ENCODE results near the gene CACNA2D4. TPM values are rescaled to one million over a fixed set of nuclear protein-coding genes. Genes with fewer than 3 reads are reported as not detected.

CACNA2D4 gene
- total and polyA plus RNA-seq, 7 donors, result 2.8 to 5.8 (median 3.6) TPM

DNA sequence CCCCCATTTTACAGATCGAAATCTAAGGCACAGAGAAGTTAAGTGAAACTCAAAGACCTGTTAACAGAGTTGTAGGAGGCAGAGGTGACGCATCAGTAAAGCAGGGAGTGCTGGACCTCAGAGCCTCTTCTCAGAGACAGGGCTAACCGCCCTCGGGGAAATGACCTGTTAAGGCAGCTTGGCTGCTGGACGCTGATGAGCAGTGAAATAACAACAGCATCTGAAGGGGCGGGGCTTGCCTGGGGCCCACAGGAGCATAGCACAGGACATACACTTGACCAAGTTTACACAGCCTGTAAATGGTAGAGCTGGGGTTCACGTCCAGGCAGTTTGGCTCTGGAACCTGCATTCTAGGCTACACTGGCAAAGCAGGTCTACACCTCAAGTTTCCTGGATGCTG lies 58.8 kb downstream of the CACNA2D4 start:
- no peaks in the 10 kb centered on the region for H3K36me3 ChIP-seq
- TF ChIP-seq POLR2AphosphoS5 (IDR thresholded peaks at IDR 0.05) (no peak), EP300 (IDR thresholded peaks at IDR 0.05) (no peak), POLR2A (IDR thresholded peaks at IDR 0.05) (no peak)
- TF ChIP-seq, protein P1, sequence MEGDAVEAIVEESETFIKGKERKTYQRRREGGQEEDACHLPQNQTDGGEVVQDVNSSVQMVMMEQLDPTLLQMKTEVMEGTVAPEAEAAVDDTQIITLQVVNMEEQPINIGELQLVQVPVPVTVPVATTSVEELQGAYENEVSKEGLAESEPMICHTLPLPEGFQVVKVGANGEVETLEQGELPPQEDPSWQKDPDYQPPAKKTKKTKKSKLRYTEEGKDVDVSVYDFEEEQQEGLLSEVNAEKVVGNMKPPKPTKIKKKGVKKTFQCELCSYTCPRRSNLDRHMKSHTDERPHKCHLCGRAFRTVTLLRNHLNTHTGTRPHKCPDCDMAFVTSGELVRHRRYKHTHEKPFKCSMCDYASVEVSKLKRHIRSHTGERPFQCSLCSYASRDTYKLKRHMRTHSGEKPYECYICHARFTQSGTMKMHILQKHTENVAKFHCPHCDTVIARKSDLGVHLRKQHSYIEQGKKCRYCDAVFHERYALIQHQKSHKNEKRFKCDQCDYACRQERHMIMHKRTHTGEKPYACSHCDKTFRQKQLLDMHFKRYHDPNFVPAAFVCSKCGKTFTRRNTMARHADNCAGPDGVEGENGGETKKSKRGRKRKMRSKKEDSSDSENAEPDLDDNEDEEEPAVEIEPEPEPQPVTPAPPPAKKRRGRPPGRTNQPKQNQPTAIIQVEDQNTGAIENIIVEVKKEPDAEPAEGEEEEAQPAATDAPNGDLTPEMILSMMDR (IDR thresholded peaks at IDR 0.05), result no peak
- H3K4me1 ChIP-seq, result no peaks in the 10 kb centered on the region
- H3K9me3 ChIP-seq, result peaks cover 0 to 10% (median 8%) of the 10 kb centered on the region in 4 donors
- DNase-seq, result no peak
- peaks cover 0 to 2% (median 0%) of the 10 kb centered on the region in 3 donors for H3K27me3 ChIP-seq
- H3K4me3 ChIP-seq, result no peak overlapping the region
- 62 to 70% methylated on average over 7 of the region's 7 CpGs for WGBS, 2 donors
- H3K27ac ChIP-seq, result no peak overlapping the region
- intact Hi-C loops (cut with DNase I), result no loop called here

DNA sequence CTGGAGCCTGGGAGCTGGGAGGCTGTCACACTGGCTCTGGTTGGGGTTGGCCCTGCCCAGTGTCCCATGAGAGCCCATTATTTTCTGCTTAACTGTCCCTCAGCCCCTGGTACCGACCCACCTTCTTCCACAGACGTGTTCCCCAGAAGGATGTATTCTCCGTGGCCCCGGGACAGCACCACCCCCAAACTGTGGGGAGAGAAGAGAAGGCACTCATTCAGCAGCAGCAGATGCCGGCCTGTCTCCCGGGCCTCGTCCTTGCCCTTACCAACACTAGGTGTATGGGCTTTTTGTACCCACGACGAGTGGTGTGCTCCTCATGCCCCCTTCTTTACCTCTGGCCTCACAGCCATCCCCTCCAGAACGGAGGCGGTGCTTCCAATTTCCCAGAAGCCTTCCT lies 60.0 kb downstream of the CACNA2D4 start:
- H3K27me3 ChIP-seq, result no peaks in the 10 kb centered on the region
- no peaks in the 10 kb centered on the region for H3K36me3 ChIP-seq
- intact Hi-C loops (cut with DNase I), result no loop called here
- no peak for DNase-seq
- H3K27ac ChIP-seq, result no peak overlapping the region
- WGBS, 2 donors, result 88% methylated on average over 11 of the region's 11 CpGs
- H3K4me1 ChIP-seq, result no peaks in the 10 kb centered on the region
- no peak overlapping the region for H3K4me3 ChIP-seq
- peaks cover 0 to 10% (median 8%) of the 10 kb centered on the region in 4 donors for H3K9me3 ChIP-seq
- TF ChIP-seq, protein P1 (IDR thresholded peaks at IDR 0.05), result no peak
- TF ChIP-seq POLR2AphosphoS5 (IDR thresholded peaks at IDR 0.05) (no peak), POLR2A (IDR thresholded peaks at IDR 0.05) (no peak), EP300 (IDR thresholded peaks at IDR 0.05) (no peak)

DNA sequence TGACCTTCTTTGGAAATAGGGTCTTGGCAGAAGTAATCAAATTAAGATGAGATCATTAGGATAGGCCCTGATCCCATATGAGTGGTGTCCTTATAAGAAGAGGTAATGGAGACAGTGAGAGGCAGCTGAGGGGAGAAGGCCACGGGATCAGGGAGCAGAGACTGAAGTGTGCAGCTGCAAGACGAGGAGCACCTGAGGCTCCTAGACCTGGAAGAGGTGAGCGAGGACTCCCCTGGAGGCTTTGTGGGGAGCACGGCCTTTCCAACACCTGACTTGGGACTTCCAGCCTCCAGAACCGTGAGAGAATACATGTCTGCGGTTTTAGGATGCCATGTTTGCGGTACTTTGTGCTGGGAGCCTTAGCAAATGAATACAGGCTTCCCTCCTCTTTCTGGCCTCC lies 60.6 kb downstream of the CACNA2D4 start:
- Histone ChIP-seq H3K9me3 (peaks cover 0 to 10% (median 8%) of the 10 kb centered on the region in 4 donors), H3K27ac (no peak overlapping the region), H3K4me3 (no peak overlapping the region), H3K36me3 (no peaks in the 10 kb centered on the region), H3K4me1 (no peaks in the 10 kb centered on the region), H3K27me3 (no peaks in the 10 kb centered on the region)
- 89 to 91% methylated on average over 7 of the region's 7 CpGs for whole genome bisulfite sequencing, 2 donors
- DNase-seq, result no peak
- no peak for TF ChIP-seq POLR2A (IDR thresholded peaks at IDR 0.05)
- TF ChIP-seq, protein P1 (IDR thresholded peaks at IDR 0.05), result no peak
- no peak for TF ChIP-seq POLR2AphosphoS5 (IDR thresholded peaks at IDR 0.05)
- TF ChIP-seq EP300 (IDR thresholded peaks at IDR 0.05), result no peak
- intact Hi-C loops (cut with DNase I), result no loop called here

DNA sequence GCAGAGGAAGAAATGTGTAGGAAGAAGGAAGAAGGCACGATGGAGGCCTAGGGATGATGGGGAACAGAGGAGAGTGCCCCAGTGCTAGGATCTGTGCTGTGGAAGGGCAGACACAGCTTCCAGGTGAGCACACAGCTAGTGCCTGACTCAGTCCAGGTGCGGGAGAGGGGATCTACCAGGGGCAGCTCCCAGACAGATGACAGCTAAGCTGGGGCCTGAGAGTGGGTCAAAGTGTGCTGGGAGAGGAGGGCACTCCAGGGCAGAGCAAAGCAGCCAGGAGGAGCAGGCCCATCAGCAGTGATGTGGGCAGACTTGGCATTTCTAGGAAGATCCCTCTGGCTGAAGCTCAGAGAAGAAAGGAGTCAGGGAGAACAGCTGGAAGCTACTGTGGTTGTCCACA lies 61.4 kb downstream of the CACNA2D4 start:
- no peaks in the 10 kb centered on the region for H3K4me1 ChIP-seq
- WGBS, 2 donors, result 49 to 71% methylated on average over 2 of the region's 2 CpGs
- no peak for DNase-seq
- no peak overlapping the region for H3K4me3 ChIP-seq
- H3K9me3 ChIP-seq, result peaks cover 0 to 10% (median 8%) of the 10 kb centered on the region in 4 donors
- no peak overlapping the region for H3K27ac ChIP-seq
- intact Hi-C loops (cut with DNase I), result no loop called here
- H3K27me3 ChIP-seq, result no peaks in the 10 kb centered on the region
- TF ChIP-seq, protein P1 (IDR thresholded peaks at IDR 0.05), result no peak
- no peak for TF ChIP-seq POLR2AphosphoS5 (IDR thresholded peaks at IDR 0.05)
- TF ChIP-seq EP300 (IDR thresholded peaks at IDR 0.05), result no peak
- no peak for TF ChIP-seq POLR2A (IDR thresholded peaks at IDR 0.05)
- H3K36me3 ChIP-seq, result no peaks in the 10 kb centered on the region

DNA sequence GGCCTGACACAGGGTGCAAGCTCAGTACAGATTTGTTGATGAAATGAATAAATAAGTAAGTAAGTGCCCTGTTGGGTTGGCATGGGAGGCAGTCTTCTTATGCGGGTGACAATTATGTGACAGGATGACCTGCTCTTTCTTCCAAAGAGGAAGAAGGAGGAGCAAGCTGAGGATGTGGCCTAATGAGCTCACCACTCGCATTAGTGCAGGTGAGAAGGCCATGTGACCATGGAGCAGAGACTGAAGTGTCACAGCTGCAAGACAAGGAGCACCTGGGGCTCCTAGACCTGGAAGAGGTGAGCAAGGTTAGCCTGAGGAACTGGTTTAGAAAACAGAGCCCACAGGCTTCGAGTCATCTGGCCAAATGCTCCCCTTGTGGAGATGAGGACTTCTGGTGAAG lies 63.2 kb downstream of the CACNA2D4 start:
- no peaks in the 10 kb centered on the region for H3K36me3 ChIP-seq
- TF ChIP-seq EP300 (IDR thresholded peaks at IDR 0.05) (no peak), POLR2AphosphoS5 (IDR thresholded peaks at IDR 0.05) (no peak), POLR2A (IDR thresholded peaks at IDR 0.05) (no peak)
- TF ChIP-seq, protein P1 (IDR thresholded peaks at IDR 0.05), result no peak
- 60 to 69% methylated on average over 3 of the region's 3 CpGs for WGBS, 2 donors
- no peaks in the 10 kb centered on the region for H3K27me3 ChIP-seq
- no peaks in the 10 kb centered on the region for H3K4me1 ChIP-seq
- no peak for DNase-seq
- no peak overlapping the region for H3K27ac ChIP-seq
- H3K4me3 ChIP-seq, result no peak overlapping the region
- peaks cover 0 to 10% (median 8%) of the 10 kb centered on the region in 4 donors for H3K9me3 ChIP-seq
- intact Hi-C loops (cut with DNase I), result no loop called here

Data from sigmoid colon (tissue), 7 donors.